GM19023 (cell line): ENCODE measurements around the gene GLRA1.
"Not testable (repeated sequence)": the region's sequence is repeated elsewhere in the genome, so short reads cannot be mapped to it uniquely, and the experiment has no call there.

Source experiments
- ATAC-seq: cut with Tn5 transposase; IDR thresholded peaks from one replicate; pipeline ENCODE4 v1.9.1; 2021; ENCODE audit warnings: mild to moderate bottlenecking, moderate library complexity; ENCODE audit not compliant: unreplicated experiment

Gene GLRA1

DNA sequence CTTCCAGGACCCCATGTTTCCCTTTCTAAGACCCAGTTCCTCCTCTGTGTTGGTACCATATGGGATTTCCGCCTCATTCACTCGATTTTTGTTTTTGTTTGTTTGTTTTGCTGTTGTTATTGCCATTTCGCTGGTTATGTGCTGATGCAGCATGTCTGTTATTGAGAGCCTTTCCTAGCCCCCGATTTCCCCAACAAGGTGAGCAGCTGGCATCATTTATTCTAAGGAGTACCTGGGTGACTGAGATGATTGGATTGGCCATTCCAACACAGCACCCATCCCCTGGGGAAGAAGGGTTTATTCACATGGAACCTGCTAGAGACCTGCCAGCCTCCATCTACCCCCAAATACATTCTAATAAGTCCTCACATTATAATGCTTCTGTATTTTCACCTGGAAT lies 2.7 kb downstream of the GLRA1 start:
- ATAC-seq = no peak

DNA sequence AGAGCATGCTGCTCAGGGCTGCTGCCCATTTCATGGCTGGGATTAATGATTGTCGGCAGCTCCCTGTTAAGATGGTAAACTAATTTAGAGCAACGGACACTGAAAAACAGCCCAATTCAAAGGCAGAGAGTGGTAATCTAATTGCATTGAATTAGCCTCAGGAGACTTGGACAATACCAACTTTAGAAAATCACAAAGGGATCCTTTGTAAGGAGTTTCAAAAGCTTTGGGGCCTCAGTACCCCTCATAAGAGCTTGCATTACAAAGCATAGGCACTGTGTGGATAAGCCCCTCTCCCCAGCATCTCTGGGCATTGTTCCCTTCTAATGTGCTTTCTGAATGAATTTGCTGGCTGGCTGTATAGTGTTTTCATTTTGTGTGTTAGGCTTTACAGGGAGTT lies 6.7 kb downstream of the GLRA1 start:
- no peak for ATAC-seq

DNA sequence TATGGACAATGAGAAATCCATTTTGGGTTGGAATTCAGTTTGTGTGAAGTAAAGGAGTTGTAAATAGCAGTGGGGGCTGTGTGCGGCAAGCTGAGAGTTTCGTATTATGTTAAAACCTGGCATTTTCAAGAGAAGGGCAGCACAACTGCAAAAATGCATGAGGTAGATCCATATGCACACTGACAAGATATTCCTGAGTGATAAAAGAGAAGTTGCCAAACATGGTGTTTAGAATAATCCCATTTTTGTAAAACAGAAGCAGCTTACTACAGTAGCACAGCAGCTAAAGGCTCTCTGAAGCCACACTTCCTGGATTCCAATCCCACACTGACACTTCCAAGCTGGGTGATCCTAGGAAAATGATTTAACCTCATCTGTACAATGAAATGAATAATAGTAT lies 11.2 kb downstream of the GLRA1 start:
- no peak for ATAC-seq

GRCh38 chr5:151912360-151912759 lies 12.3 kb downstream of the GLRA1 start:
- no peak for ATAC-seq

DNA sequence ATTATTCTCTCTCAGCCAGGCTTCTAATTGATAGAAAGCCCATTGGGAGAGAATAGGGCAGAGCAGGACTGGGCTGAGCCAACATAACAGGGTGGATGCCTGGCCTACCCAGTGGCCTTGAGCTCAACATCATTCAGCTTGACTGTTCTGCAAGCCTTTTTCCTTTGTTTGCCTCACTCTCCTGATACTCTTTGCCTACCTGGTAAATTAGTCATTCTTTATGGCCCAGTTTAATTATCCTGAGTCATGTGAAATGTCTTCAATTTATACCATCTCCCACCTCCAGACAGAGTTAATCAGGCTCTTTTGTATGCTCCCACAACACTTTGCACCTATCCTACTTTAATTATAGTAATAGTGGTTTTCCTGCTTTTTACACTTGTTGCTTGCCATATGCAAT lies 13.6 kb downstream of the GLRA1 start:
- no peak for ATAC-seq

- no peak for ATAC-seq
Measured at GRCh38 chr5:151909628-151910027, 15.0 kb downstream of the GLRA1 start.

DNA sequence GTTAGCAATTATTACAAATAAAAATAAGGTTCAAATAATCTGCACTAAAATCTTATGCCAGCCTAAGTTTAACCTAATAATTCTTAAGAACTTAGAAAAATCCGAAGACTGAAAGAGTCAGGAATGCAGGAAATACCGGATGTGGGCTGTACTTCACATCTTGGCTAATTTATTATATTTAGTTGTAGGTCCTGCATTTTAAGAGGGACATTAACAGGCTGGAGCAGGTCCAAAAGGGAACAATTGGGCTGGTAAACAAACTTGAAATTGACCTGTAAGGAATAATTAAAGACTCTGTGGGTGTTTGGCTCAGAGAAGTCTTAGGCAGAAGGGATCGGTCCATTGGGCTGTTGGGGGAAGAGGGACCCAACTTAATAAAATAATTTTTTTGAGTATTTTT lies 18.4 kb downstream of the GLRA1 start:
- ATAC-seq = no peak

DNA sequence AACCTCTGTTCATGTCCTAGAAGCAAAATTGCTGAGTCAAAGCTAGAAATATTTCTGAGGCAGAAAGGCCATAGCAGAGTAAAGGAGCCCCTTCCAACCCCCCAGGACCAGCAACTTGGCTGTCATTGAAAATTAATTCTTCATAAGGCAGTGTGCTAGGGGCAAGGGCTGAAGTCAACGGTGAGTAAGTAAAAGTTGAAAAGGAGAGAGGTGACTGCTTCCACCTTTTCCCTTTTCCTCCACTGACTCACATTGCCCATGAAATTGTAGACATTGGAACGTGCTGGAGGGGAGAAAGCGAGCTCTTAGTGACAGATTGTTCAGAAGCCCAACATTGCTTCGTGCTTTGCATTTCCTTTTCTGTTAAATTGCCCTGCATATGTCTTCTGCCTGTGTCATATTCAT lies 19.1 kb downstream of the GLRA1 start:
- ATAC-seq = no peak

DNA sequence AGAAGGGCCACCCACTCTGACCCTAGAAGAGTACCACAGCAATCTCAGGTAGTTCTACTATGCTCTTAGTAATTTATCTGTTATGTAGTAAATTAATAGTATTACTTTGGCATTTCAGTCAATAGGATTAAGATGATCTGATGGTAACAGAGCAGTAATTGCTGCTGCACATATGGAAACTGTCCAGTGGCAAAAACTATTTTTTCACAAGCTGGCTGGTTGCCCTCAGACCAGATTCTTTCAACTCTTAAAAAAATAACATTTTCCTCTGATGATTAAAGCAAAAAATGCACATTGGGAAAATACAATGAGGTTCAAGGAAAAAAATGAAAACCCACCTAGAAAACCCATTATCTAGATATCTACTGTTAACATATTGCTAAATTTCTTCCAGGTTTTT lies 19.7 kb downstream of the GLRA1 start:
- ATAC-seq = no peak

DNA sequence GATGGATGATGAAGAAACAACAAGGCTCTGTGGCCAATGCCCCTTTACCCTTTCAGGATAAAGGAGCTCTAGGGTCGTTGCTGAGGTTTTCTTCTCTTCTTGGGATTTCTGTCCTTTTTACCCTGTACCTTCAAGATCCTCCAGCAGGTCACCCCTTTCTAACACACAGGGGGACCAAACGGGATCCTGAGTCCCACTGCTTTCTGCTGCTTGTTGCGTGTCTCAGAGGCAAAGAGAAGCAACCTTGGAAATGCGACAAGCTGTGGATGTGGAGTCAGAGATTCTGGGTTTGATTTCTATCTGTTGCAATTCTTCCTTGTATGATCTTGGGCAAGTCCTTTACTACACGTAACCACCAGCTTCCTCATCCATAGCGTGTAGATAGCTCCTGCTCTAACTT lies 20.5 kb downstream of the GLRA1 start:
- ATAC-seq = no peak

DNA sequence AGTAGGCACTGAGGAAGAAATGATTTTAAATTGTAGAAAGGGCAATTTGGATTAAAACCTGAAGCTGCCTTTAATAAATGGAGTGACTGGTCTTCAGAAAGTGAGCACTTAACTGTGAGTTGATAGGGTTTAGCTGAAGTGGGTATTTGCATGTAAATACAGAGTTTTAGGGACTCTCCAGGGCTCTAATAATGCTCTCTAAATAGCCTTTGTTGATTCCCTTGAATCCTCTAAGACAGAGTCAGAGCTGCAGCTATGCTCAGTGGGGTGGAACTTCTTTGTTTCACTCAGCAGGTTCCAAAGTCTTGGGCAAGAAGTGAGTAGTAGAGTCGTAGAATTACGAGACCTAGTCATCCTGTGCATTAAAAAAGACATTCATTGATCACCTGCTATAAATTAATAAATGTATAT lies 21.4 kb downstream of the GLRA1 start:
- peak; percentile 93 for ATAC-seq

DNA sequence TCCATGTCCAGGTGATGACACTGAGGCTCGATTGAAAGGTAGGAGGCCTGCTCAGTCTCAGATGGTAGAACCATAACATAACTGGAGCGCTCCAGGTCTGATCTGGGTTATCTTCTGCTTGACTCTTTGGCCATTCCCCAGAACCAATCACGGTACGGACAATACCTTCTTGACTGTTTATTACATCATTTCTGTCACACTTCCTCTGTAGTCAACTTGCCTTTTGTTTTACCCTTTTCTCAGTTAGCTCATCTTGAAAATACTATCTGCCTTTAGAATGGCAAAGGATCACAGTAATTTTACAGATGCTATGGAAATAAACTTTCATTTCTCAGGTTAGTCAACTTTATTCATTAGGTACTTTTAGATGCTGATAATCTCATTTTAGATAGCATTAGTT lies 22.4 kb downstream of the GLRA1 start:
- no peak for ATAC-seq

GRCh38 chr5:151901611-151902010 lies 23.0 kb downstream of the GLRA1 start:
- ATAC-seq = no peak

GRCh38 chr5:151900891-151901290 lies 23.8 kb downstream of the GLRA1 start:
- no peak for ATAC-seq

DNA sequence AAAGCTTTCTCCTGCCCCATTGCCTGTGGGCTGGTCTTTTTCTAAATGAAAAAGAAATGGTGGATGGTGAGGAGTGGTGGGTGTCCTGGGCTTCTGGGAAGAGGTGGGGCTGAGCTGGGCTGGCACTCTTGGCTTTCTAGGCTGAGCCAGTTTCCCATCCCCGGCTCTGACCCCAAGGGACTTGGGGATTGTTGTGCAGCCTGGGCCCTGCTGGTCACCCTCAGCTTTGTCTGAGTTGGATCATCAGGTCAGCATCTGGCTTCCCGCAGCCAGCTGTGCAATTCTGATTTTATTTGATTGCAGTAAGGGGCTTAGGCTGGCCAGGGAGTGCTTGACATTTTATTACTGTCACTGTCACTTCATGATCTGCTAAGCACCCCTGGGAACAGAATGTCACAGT lies 25.3 kb downstream of the GLRA1 start:
- no peak for ATAC-seq

DNA sequence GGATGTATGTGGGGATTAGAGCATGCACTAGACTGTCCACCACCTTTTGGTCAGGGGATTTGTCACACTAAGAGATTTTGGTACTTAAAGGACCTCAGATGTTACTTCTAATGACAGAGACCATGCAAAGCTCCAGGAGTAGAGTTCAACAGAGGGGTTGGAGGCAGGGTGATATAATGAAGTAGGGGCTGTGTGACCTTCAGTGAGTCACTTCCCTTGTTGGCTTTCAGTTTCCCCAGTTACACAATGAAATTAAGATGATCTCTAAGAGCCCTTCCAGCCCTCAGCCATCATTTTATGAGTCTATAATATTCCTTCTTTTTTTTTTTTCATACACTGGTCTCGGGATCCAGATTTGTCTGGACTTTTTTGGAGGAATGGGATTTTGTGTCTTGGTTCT lies 26.8 kb downstream of the GLRA1 start:
- no peak for ATAC-seq

DNA sequence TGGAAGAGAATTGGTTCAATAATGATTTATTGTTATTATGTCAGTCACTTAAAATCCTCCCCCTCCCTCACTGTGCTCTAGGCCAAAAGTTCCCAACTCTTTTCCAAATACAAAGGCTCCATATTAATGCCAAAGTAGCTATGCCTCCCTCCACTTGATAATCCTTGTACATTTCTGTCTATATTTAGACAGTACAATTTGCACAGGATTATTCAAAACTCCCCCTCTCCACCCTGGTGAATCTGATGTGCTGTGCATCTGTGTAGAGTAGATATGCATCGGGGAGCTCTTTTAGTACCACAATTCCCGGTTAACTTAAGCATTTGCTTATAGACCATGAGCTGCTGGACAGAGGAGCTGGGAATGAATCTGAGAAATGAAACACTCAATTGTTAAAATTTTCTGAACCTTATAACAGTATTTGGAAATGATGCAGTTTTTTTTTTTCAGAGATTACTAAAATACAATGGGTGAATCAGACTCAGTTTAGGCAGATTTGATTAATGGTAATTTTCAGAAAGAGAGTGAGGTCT lies 27.6 kb downstream of the GLRA1 start:
- no peak for ATAC-seq

DNA sequence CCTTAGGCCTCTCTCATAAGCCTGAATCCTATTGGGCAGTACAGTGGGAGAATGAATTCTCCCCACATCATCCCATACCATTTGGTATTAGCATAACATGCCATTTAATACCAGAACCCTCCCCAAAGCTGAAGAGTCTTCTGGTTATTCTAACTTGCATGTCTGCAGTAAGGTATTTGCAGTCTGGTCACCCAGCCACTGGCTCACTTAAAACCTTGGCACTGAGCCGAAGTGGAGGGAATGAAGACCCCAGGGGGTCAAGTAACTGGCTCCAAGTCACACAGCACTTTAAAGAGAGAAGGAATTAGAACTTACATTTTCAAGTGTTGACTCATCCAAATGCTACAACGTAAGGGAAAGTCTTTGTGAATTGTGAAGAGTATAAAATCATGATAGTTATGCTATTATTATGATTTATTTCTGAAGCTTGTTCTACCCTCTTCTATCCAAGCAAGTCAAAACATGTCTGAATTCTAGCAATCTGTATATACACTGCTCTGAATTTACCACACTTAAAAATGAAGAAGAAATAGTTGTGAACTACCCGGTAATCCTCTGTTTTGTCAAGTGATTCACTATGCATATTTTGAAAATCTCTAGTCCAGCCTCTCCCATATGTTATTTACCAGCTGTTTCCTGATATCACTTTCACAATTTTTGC lies 28.5 kb downstream of the GLRA1 start:
- no peak for ATAC-seq

GRCh38 chr5:151895660-151896030 lies 29.0 kb downstream of the GLRA1 start:
- ATAC-seq = no peak

DNA sequence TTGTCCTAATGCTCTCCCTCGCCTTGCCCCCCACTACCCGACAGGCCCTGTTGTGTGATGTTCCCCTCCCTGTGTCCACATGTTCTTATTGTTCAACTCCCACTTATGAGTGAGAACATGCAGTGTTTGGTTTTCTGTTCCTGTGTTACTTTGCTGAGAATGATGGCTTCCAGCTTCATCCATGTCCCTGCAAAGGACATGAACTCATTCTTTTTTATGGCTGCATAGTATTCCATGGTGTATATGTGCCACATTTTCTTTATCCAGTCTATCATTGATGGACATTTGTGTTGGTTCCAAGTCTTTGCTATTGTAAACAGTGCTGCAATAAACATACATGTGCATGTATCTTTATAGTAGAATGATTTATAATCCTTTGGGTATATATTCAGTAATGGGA lies 31.2 kb downstream of the GLRA1 start:
- ATAC-seq = not testable (repeated sequence)

- no peak for ATAC-seq
Measured at GRCh38 chr5:151892393-151892792, 32.3 kb downstream of the GLRA1 start.

DNA sequence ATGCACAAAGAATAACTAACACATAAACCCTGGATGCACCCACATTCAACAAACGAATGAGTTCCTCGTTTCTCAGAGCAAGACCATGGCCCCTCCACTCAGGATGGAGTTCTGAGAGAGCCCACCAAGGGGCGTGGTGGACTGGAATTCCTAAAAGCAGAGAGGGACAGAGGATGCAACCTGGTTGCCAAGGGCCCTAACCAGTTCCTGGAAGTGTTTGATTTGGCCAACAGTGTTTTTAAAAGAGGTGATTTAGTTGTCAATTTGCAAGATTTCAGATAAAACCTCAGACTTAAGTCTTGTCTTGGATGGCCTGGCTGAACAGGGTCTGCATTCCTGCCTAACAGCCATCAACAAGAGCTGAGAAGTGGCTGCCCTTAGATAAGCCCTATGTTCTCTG lies 34.4 kb downstream of the GLRA1 start:
- ATAC-seq = no peak

GRCh38 chr5:151889614-151890013 lies 35.0 kb downstream of the GLRA1 start:
- no peak for ATAC-seq
